ENCODE measurements around the gene MYO9B.

Gene MYO9B

GRCh38 chr19:17075035-17075863 is at the start of gene MYO9B, which contains the start of gene HAUS8:
TSS of gene MYO9B (plus strand) at chr19:17075777. CDS start at chr19:17101718, 25,941 bp downstream.
TSS of gene HAUS8 (minus strand) at chr19:17075452. CDS start at chr19:17075422, 30 bp downstream.
- peak within 1 kb of the TSS; percentile 94 to 98 for H3K27ac ChIP-seq
- TF ChIP-seq CTCF (IDR thresholded peaks at IDR 0.05) = no peak
- peak; percentile 99 for DNase-seq (ENCODE audit: low spot score)
- peak within 1 kb of the TSS; percentile 97 for H3K4me3 ChIP-seq

GRCh38 chr19:17025991-17026658 is 49.5 kb upstream of the MYO9B start:
- no peak for TF ChIP-seq CTCF (IDR thresholded peaks at IDR 0.05)
- no peak for DNase-seq (ENCODE audit: low spot score)
- Histone ChIP-seq H3K27ac (no peak overlapping the region), H3K4me3 (peak overlapping the region; percentile 43)

- Histone ChIP-seq H3K27ac (no peak within 1 kb of the TSS), H3K4me3 (peak within 1 kb of the TSS; percentile 43)
- no peak for DNase-seq (ENCODE audit: low spot score)
- no peak for TF ChIP-seq CTCF (IDR thresholded peaks at IDR 0.05)
These were observed 48.7 kb upstream of the MYO9B start, which contains the start of gene CPAMD8 for GRCh38 chr19:17026706-17027534. TSS of gene CPAMD8 (minus strand) at chr19:17026810. CDS start at chr19:17026642, 168 bp downstream.

- H3K27ac ChIP-seq = no peak overlapping the region
- no peak overlapping the region for H3K4me3 ChIP-seq
- no peak for DNase-seq (ENCODE audit: low spot score)
- TF ChIP-seq CTCF (IDR thresholded peaks at IDR 0.05) = no peak
These were observed 48.0 kb upstream of the MYO9B start for GRCh38 chr19:17027535-17027975.

GRCh38 chr19:17031741-17032140 is 43.8 kb upstream of the MYO9B start:
- H3K27ac ChIP-seq = no peak overlapping the region
- DNase-seq (ENCODE audit: low spot score) = no peak
- TF ChIP-seq CTCF (IDR thresholded peaks at IDR 0.05) = no peak
- H3K4me3 ChIP-seq = no peak overlapping the region

GRCh38 chr19:17035842-17036424 is 39.6 kb upstream of the MYO9B start:
- DNase-seq (ENCODE audit: low spot score) = no peak
- no peak for TF ChIP-seq CTCF (IDR thresholded peaks at IDR 0.05)
- no peak overlapping the region for H3K27ac ChIP-seq
- H3K4me3 ChIP-seq = no peak overlapping the region

All from coronary artery (tissue), 2 donors.